ENCODE measurements around the gene GIPC3. TPM values are rescaled to one million over a fixed set of nuclear protein-coding genes. Genes with fewer than 3 reads are reported as not detected.
"Not testable (repeated sequence)": the region's sequence is repeated elsewhere in the genome, so short reads cannot be mapped to it uniquely, and the experiment has no call there.

GIPC3 gene
- total RNA-seq, 5 donors from 2014 or later (not counting 1 experiment from before 2014, with no cell fraction given): 1.5 to 4.3 (median 2.7) TPM

DNA sequence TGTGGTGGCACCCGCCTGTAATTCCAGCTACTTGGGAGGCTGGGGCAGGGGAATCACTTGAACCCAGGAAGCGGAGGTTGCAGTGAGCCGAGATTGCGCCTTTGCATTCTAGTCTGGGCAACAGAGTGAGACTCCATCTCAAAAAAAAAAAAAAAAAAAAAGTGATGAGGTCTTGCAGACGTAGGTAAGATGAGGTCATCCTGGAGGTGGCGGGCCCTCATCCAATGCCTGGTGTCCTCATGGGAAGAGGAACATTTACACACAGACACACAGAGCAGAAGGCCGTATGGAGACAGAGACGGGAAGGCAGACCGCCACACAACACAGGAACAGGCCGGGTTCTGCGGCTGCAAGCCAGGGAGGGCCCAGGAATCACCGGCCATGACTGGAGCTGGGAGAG lies 36.9 kb downstream of the GIPC3 start:
- Histone ChIP-seq H3K27ac (ENCODE audit: low read length) (no peak overlapping the region), H3K9me3 (no peaks in the 10 kb centered on the region), H3K4me3 (ENCODE audit: control insufficient read depth in 1 of 2, extremely low read depth in 1 of 2, low read length in 1 of 2) (no peak overlapping the region), H3K4me1 (ENCODE audit: control insufficient read depth in 1 of 2, extremely low read depth in 1 of 2, insufficient read depth in 2 of 2, low read length in 2 of 2) (peaks cover 12 to 38% of the 10 kb centered on the region in 2 experiments), H3K36me3 (ENCODE audit: control insufficient read depth in 2 of 2, extremely low read depth in 1 of 2, insufficient read depth in 1 of 2, low read length in 1 of 2) (peaks cover 12 to 30% of the 10 kb centered on the region in 2 donors), H3K27me3 (replicated peaks in 1 of 2; ENCODE audit: control insufficient read depth in 2 of 2, extremely low read depth in 1 of 2, insufficient read depth in 2 of 2, low read length in 1 of 2) (no peaks in the 10 kb centered on the region)
- H3K27me3 Mint-ChIP-seq: no peaks in the 10 kb centered on the region
- peaks cover 31 to 38% (median 37%) of the 10 kb centered on the region in 3 donors for H3K4me1 Mint-ChIP-seq
- POLR2A ChIA-PET: interaction anchor here in 1 of 2 donors (0.6 kb wide), 1 partner anchor 353 kb away, joined by 5 read pairs; no protein-coding TSS in a partner anchor
- no peak for ATAC-seq (replicated peaks in 1 of 4)
- no peaks in the 10 kb centered on the region for H3K9me3 Mint-ChIP-seq
- 100% methylated on average over 1 of the region's 12 CpGs for WGBS (ENCODE audit: insufficient coverage)
- H3K36me3 Mint-ChIP-seq: no peaks in the 10 kb centered on the region
- CTCF ChIA-PET: no interaction called here
- no peak for DNase-seq
- H3K27ac Mint-ChIP-seq: no peak overlapping the region
- no peak overlapping the region for H3K4me3 Mint-ChIP-seq

DNA sequence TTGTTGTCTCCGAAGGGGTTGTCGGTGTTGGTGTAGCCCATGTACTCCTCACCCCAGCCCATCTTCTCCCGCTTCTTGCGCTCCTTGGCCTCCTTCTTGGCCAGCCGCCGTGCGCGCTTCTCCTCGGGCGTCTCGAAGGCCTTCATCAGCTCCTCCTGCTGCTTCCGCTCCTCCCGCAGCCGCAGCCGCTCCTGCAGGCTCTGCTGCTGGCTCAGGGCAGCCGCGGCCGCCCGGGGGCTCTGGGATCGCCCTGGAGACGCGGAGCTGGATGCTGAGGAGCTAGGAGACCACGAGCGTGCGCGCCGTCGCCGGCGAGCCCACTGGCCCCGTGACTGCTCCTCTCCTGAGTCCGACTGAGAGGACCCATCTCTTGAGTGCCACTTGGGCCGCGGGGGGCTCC lies 38.4 kb downstream of the GIPC3 start:
- POLR2A ChIA-PET: interaction anchor here in 1 of 2 donors (0.6 kb wide), 1 partner anchor 35 kb away, joined by 3 read pairs; no protein-coding TSS in a partner anchor
- peak overlapping the region; percentile 94 to 99 (median 97) for H3K4me3 Mint-ChIP-seq
- Histone ChIP-seq H3K9me3 (no peaks in the 10 kb centered on the region), H3K27ac (ENCODE audit: low read length) (no peak overlapping the region), H3K27me3 (replicated peaks in 1 of 2; ENCODE audit: control insufficient read depth in 2 of 2, extremely low read depth in 1 of 2, insufficient read depth in 2 of 2, low read length in 1 of 2) (no peaks in the 10 kb centered on the region), H3K36me3 (ENCODE audit: control insufficient read depth in 2 of 2, extremely low read depth in 1 of 2, insufficient read depth in 1 of 2, low read length in 1 of 2) (peaks cover 12 to 26% of the 10 kb centered on the region in 2 donors), H3K4me3 (ENCODE audit: control insufficient read depth in 1 of 2, extremely low read depth in 1 of 2, low read length in 1 of 2) (no peak overlapping the region), H3K4me1 (ENCODE audit: control insufficient read depth in 1 of 2, extremely low read depth in 1 of 2, insufficient read depth in 2 of 2, low read length in 2 of 2) (peaks cover 6 to 32% of the 10 kb centered on the region in 2 experiments)
- no peaks in the 10 kb centered on the region for H3K9me3 Mint-ChIP-seq
- peaks cover 27 to 34% (median 32%) of the 10 kb centered on the region in 3 donors for H3K4me1 Mint-ChIP-seq
- H3K27me3 Mint-ChIP-seq: no peaks in the 10 kb centered on the region
- CTCF ChIA-PET: no interaction called here
- DNase-seq (no peak), ATAC-seq (replicated peaks in 1 of 4) (no peak)
- no peak overlapping the region for H3K27ac Mint-ChIP-seq
- no peaks in the 10 kb centered on the region for H3K36me3 Mint-ChIP-seq
- 98% methylated on average over 30 of the region's 34 CpGs for WGBS (ENCODE audit: insufficient coverage)

GRCh38 chr19:3625996-3626472 lies 40.8 kb downstream of the GIPC3 start:
- no peaks in the 10 kb centered on the region for H3K9me3 ChIP-seq
- no peaks in the 10 kb centered on the region for H3K9me3 Mint-ChIP-seq
- peak overlapping the region; percentile 89 to 99 for H3K27ac Mint-ChIP-seq
- H3K27me3 ChIP-seq (replicated peaks in 1 of 2; ENCODE audit: control insufficient read depth in 2 of 2, extremely low read depth in 1 of 2, insufficient read depth in 2 of 2, low read length in 1 of 2): no peaks in the 10 kb centered on the region
- peaks cover 6 to 32% of the 10 kb centered on the region in 2 experiments for H3K4me1 ChIP-seq (ENCODE audit: control insufficient read depth in 1 of 2, extremely low read depth in 1 of 2, insufficient read depth in 2 of 2, low read length in 2 of 2)
- ChIA-PET CTCF (no interaction called here), POLR2A (no interaction called here)
- H3K36me3 Mint-ChIP-seq: no peaks in the 10 kb centered on the region
- peak overlapping the region; percentile 88 to 90 for H3K4me3 ChIP-seq (ENCODE audit: control insufficient read depth in 1 of 2, extremely low read depth in 1 of 2, low read length in 1 of 2)
- peaks cover 9 to 12% of the 10 kb centered on the region in 2 donors for H3K36me3 ChIP-seq (ENCODE audit: control insufficient read depth in 2 of 2, extremely low read depth in 1 of 2, insufficient read depth in 1 of 2, low read length in 1 of 2)
- no peaks in the 10 kb centered on the region for H3K27me3 Mint-ChIP-seq
- WGBS (ENCODE audit: insufficient coverage): 2% methylated on average over 21 of the region's 21 CpGs
- peaks cover 27 to 34% (median 32%) of the 10 kb centered on the region in 3 donors for H3K4me1 Mint-ChIP-seq
- no peak overlapping the region for H3K27ac ChIP-seq (ENCODE audit: low read length)
- DNase-seq (peak in 1 of 35 experiments; percentile 9), ATAC-seq (replicated peaks in 1 of 4) (peak in 1 of 4 experiments; percentile 1)
- peak overlapping the region; percentile 94 to 99 (median 97) for H3K4me3 Mint-ChIP-seq

DNA sequence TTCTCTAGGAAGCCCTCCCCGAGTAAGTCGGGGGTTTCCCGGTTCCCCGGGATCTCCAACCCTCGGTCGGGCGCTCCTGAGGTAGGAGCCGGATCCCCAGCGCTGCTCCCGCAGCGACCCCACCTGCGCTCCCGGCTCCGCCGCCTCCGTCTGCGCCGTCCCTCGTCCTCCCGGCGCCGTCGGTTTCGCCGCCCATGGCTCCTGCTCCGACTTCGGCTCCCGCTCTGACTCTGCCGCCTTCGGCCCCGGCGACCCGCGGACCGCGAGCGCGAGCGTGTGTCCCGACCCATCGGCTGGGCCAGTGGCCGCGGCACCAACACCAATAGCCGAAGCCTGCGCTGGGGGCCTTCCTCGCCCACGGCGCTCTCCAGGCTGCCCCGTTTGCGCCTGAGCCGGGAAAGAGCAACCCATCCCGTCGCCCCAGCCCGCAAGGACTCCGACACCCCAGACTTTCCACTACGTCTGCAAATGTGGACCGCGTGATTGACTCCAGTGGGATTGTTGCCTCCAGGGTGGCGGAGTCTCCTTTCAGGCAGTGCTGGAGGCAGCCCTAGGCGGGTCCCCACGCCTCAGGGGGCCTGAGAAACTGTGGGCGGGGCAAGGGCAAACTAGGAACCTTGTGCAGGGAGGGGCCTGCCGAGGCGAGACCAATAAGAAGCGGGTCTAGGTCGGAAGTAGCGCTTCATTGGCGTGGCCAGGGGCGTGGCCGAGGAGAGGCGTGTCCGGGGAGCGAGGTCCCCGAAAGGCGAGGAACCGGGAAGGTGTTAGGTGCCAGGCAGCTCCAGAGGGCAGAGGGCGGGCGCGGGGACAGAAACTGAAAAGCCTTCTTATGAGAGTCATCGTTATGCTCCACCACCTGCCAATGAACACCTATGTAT lies 41.4 kb downstream of the GIPC3 start, which contains the start of gene CACTIN:
Gene CACTIN, minus strand, starts transcription at position 318 of the 878 bp plus-strand sequence. Its CDS starts 28 bp downstream, at position 290.
- Mint-ChIP-seq H3K27ac (peak within 1 kb of the TSS; percentile 99 to 100), H3K27me3 (no peaks in the 10 kb centered on the region), H3K4me1 (peaks cover 27 to 34% (median 32%) of the 10 kb centered on the region in 3 donors), H3K36me3 (no peaks in the 10 kb centered on the region), H3K4me3 (peak within 1 kb of the TSS; percentile 94 to 99 (median 97)), H3K9me3 (no peaks in the 10 kb centered on the region)
- Histone ChIP-seq H3K27me3 (replicated peaks in 1 of 2; ENCODE audit: control insufficient read depth in 2 of 2, extremely low read depth in 1 of 2, insufficient read depth in 2 of 2, low read length in 1 of 2) (no peaks in the 10 kb centered on the region), H3K36me3 (ENCODE audit: control insufficient read depth in 2 of 2, extremely low read depth in 1 of 2, insufficient read depth in 1 of 2, low read length in 1 of 2) (peaks cover 3 to 12% of the 10 kb centered on the region in 2 donors), H3K9me3 (no peaks in the 10 kb centered on the region), H3K4me3 (ENCODE audit: control insufficient read depth in 1 of 2, extremely low read depth in 1 of 2, low read length in 1 of 2) (peak within 1 kb of the TSS; percentile 88 to 90), H3K4me1 (ENCODE audit: control insufficient read depth in 1 of 2, extremely low read depth in 1 of 2, insufficient read depth in 2 of 2, low read length in 2 of 2) (peaks cover 6 to 32% of the 10 kb centered on the region in 2 experiments), H3K27ac (ENCODE audit: low read length) (peak within 1 kb of the TSS; percentile 97)
- 0% methylated on average over 73 of the region's 80 CpGs for WGBS (ENCODE audit: insufficient coverage)
- CTCF ChIA-PET: no interaction called here
- POLR2A ChIA-PET: no interaction called here
- DNase-seq (peak; percentile 95 to 99 (median 99)), ATAC-seq (replicated peaks in 1 of 4) (peak; percentile 97 to 99 (median 98))

DNA sequence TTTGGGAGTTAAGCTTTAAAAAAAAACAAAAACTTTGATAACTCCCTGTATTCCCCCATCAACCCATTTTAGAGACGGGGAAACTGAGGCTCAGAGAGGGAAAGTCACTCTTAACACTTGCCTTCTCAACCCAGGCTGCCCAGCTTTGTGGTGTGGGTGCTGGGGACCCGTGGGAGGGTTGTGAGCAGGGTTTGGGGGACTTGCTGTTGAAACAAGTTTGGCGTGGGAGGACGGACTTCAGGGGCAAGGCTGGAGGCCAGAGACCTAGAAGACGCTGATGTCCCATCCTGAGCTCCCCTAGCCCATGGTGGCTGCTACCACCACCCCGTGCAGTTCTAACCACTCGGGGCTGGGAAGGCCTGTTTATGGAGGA lies 42.1 kb downstream of the GIPC3 start:
- H3K9me3 ChIP-seq: no peaks in the 10 kb centered on the region
- ATAC-seq (replicated peaks in 1 of 4) (no peak), DNase-seq (peak in 1 of 35 experiments; percentile 14)
- peak overlapping the region in 2 of 3 donors; percentile 94 to 99 for H3K4me3 Mint-ChIP-seq
- H3K4me3 ChIP-seq (ENCODE audit: control insufficient read depth in 1 of 2, extremely low read depth in 1 of 2, low read length in 1 of 2): peak overlapping the region in 1 of 2 donors; percentile 88
- ChIA-PET POLR2A (no interaction called here), CTCF (no interaction called here)
- H3K9me3 Mint-ChIP-seq: no peaks in the 10 kb centered on the region
- peaks cover 0 to 6% of the 10 kb centered on the region in 2 donors for H3K36me3 ChIP-seq (ENCODE audit: control insufficient read depth in 2 of 2, extremely low read depth in 1 of 2, insufficient read depth in 1 of 2, low read length in 1 of 2)
- H3K4me1 Mint-ChIP-seq: peaks cover 27 to 34% (median 30%) of the 10 kb centered on the region in 3 donors
- H3K27me3 ChIP-seq (replicated peaks in 1 of 2; ENCODE audit: control insufficient read depth in 2 of 2, extremely low read depth in 1 of 2, insufficient read depth in 2 of 2, low read length in 1 of 2): no peaks in the 10 kb centered on the region
- WGBS (ENCODE audit: insufficient coverage): 100% methylated on average over 2 of the region's 7 CpGs
- peak overlapping the region; percentile 99 to 100 for H3K27ac Mint-ChIP-seq
- no peaks in the 10 kb centered on the region for H3K27me3 Mint-ChIP-seq
- H3K4me1 ChIP-seq (ENCODE audit: control insufficient read depth in 1 of 2, extremely low read depth in 1 of 2, insufficient read depth in 2 of 2, low read length in 2 of 2): peaks cover 6 to 32% of the 10 kb centered on the region in 2 experiments
- H3K27ac ChIP-seq (ENCODE audit: low read length): peak overlapping the region; percentile 97
- no peaks in the 10 kb centered on the region for H3K36me3 Mint-ChIP-seq

DNA sequence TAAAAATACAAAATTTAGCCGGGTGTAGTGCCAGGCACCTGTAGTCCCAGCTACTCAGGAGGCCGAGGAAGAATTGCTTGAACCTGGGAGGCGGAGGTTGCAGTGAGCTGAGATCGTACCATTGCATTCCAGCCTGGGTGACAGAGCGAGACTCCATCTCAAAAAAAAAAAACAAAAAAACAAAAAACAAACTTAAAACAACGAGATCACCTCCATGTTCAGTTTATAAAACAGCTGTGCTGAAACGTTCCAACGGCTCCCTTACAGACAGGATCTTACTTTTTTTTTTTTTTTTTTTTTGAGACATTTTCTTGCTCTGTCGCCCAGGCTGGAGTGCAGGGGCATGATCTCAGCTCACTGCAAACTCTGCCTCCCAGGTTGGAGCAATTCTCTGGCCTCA lies 43.5 kb downstream of the GIPC3 start:
- not testable (repeated sequence) for H3K4me3 Mint-ChIP-seq; DNase-seq; H3K36me3 ChIP-seq (ENCODE audit: control insufficient read depth in 2 of 2, extremely low read depth in 1 of 2, insufficient read depth in 1 of 2, low read length in 1 of 2); H3K27me3 ChIP-seq (replicated peaks in 1 of 2; ENCODE audit: control insufficient read depth in 2 of 2, extremely low read depth in 1 of 2, insufficient read depth in 2 of 2, low read length in 1 of 2); H3K4me3 ChIP-seq (ENCODE audit: control insufficient read depth in 1 of 2, extremely low read depth in 1 of 2, low read length in 1 of 2); H3K9me3 ChIP-seq; ATAC-seq (replicated peaks in 1 of 4); H3K27me3 Mint-ChIP-seq; H3K27ac Mint-ChIP-seq; H3K27ac ChIP-seq (ENCODE audit: low read length); H3K9me3 Mint-ChIP-seq; H3K36me3 Mint-ChIP-seq
- ChIA-PET CTCF (interaction anchor here in 1 of 2 donors (0.6 to 0.8 kb wide), 2 partner anchors 43 to 69 kb away, joined by 3 to 7 read pairs; no protein-coding TSS in a partner anchor), POLR2A (interaction anchor here in 1 of 2 donors (0.7 kb wide), 1 partner anchor 291 kb away, joined by 9 read pairs; no protein-coding TSS in a partner anchor)
- WGBS (ENCODE audit: insufficient coverage): 69% methylated on average over 7 of the region's 9 CpGs
- peaks cover 27 to 32% (median 28%) of the 10 kb centered on the region in 3 donors for H3K4me1 Mint-ChIP-seq
- peaks cover 6 to 32% of the 10 kb centered on the region in 2 experiments for H3K4me1 ChIP-seq (ENCODE audit: control insufficient read depth in 1 of 2, extremely low read depth in 1 of 2, insufficient read depth in 2 of 2, low read length in 2 of 2)

Data from T-cell (primary cell).